SW 1271 (cell line): ENCODE measurements around the gene CUBN.

Experiments used
- DNase-seq, 2 experiments: peaks; one replicate each; lab custom pipeline; 2025; lab: John Stamatoyannopoulos, UW

The CUBN gene

DNA sequence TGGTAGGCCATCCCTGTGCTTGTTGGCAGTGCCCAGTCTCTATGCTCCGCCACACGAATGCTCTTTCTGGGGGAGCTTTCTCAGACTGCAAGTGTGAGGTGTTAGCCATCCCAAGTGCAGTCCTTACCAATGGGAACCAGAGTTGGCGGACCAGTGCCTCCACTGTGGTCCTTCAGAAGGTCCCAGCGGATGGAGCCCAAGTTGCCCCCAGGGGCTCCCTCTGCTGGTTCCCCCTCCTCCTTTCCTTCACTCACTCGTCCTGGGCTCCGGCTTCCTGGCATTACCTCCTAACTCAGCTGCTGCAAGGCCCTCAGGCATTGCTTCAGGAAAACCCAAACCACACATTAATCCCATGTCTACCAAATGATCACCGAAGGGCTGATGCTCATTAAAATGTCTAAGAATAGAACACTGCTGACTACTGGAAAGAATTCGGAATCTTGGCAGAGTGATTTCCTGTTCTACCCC lies 139.8 kb downstream of the CUBN start:
- DNase-seq = no peak

DNA sequence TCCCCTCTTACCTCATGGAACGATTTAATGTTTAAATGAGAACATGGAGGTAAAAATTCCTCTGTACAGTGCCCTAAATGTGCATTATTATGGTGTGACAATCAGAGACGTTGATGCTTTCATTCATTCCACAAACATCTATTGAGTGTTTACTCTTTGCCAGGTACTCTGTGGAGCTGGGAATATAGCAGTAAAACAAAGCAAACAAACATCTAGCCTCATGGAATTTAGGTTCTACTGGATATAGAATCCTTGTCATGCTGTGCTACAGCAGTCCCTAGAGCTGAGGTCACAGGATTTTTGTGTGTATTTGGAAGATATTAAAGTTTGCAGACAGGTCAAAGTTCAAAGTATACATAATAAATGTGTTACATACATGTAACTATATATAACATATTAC lies 140.7 kb downstream of the CUBN start:
- DNase-seq = no peak

DNA sequence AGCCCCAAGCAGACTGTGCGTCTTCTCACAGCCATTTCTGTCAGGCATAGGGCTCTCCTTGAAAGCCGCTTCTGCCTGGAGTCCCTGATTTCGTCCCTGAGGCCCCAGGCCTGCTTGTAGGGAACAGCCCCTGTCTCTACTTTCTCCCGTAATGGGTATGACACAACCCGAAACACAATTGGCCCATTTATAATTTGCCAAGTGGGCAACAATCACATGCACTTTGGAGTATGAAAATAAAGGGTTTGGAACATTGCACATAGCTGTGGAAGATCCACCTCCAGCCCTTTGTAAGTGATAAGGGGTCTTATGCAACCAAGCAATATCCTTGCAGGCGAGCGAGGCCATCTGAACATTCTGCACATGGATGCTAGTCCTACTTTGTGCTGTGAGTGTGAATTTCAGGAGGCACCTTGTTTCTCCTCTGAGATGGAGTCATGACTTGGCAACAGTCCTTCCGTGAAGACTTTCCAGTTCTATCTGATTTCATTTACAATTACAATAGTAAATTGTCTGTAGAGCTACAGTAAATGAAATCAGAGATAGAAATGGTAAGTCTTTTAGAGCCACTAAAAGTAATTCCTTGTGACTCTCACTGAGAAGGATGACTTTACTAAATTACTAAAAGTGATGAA lies 141.5 kb downstream of the CUBN start:
- no peak for DNase-seq

DNA sequence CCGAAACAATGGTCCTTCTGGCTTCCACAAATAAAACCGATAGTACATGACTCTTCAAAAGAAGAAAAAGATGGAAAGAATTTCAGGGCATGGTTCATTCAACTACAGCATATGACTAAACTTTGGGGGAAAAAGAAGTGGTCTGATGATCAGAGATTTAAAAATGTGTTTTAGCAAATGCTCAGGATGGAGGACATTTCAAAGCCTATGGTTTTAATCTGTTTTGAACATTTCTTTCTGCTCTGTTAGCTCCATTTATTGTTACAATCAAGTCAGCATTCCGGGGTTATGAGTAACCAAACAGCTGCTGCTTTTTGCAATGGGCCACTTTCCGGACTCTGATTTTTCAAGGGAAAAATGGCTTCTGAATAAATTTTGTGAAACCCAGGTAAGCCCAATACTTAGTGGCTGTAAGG lies 142.4 kb downstream of the CUBN start:
- DNase-seq = no peak

DNA sequence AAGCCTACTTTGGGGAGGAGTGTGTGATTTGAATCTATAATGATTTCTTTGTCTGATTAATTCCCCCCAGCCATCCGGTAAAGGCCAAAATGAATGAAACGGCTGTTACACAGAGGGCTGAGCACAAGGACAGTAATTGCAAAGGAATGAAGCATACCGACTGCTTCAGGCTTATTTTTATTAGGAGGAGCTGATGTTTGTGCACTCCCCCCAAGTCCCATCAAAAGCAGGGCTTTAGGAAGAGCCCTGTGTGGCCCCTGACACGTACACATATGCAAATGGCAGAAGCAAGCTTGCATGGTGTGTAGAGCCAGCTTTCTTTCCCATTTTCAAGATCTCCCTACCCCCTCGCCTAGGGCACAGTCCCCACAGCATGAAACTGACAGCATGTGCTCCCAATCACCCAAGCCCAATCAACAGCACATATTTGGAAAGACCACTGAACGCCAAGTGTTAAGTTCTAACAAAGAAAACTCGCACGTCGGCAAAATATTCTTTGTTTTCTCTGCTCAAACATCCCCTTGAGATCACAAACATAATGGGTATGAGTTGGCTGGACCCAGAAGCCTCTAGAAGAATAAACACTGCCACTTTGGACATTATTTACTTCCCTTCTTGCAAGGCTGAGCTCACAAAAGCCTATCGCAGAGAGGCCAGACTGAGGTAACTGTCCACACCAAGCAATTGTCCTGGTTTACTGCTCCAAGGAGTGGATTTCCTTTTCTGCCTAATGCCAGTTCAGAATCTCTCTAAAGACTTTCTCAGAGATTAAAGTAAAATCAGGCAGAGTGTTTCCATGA lies 143.0 kb downstream of the CUBN start:
- DNase-seq = no peak

DNA sequence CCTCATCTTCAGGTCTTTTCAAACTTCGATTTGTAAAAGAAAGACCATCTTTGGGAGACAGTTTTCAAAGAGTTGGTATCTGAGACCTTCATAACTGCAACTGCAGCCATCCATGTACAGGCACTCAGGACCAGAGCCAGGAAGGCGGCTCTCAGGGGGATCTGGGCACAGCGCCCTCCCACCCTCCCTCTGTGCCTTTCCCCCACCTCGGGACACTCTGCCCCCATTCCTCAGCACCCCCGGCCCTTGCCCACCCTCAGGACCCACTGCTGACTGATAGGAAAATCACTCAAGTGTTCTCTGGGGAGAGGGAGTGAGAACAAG lies 143.6 kb downstream of the CUBN start:
- no peak for DNase-seq

DNA sequence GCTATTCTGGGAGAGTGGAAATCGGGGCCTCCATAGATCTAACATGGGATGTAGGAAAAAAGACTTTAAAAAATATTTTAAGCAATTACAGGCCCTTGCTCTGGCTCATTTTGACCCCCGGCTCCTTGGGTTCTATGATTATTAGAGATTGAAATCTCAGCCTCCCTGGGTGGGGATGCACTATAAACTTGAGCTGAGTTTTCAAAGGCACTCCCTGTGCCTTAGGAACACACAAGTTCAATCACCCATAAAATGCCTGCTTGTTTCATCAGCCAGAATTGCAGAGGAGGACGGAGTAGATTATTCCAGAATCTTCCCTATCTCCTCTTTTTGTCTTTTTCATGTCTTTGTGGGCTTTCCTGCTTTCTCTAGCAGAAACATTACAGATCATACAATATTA lies 145.4 kb downstream of the CUBN start:
- no peak for DNase-seq

DNA sequence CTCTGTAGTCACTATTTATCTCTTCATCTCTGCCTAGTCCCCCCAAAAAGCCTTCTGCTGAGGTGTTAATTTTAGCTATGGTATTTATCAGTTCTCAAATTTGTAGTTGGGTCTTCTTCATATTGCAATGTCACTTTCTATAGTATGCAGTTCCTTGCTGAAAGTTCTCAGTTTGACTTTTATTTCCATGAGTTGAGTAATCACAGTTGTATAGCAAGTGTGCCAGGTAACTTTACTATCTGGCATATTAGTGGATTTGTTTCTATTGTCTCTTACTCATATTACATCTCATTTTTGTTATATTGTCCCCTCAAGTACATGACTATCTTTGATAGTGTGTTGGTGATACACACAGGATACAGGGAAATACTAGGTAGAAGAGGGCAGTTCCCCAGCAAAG lies 152.8 kb downstream of the CUBN start:
- no peak for DNase-seq

DNA sequence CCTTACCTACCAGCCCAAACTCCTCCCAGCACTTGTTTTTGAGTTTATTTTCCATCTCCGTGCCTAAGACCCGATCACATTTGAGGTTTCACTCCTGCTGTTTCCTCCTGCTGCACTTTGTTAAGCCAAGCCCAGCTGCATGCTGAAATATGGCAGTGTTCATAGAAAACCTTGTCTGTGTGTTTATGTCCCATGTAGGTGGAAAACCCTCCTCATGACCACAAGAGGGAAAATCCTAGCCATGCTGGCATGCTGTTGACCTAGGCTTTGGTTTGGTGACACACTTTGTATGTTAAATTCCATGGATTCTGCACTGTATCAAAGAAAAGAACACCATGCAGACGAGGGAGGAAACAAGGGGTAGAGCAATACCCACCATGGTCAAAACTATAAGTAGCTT lies 154.4 kb downstream of the CUBN start:
- DNase-seq = no peak

DNA sequence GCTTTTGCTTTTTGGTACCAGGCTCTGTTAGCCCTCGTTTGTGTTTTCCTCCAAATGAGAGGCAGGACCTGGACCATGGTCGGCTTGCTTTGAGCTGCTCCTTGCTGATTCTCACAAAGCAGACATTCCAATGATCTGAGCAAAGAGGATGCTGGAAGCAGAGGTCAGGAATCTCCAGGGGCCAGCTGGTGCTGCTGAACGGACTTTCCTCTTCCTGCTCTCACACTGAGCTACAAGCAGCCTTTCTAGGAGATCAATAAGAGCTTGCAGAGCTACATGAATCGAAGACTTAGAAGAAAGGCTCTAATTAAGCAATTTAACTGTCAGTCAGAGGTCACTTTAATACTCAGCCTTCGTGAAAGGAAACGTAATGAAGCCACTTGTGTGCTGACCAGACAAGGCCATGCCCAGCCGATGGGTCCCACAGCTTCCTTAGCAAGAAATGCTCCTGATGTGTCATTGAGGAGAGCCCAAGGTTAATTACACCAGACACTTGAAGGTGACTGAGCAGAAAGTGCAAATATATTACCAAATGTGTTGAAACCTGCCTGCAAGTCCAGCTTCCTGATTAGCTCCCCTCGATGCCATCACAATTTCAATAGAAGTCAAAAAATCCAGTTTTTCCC lies 161.1 kb downstream of the CUBN start:
- peak; percentile 2 to 81 for DNase-seq

DNA sequence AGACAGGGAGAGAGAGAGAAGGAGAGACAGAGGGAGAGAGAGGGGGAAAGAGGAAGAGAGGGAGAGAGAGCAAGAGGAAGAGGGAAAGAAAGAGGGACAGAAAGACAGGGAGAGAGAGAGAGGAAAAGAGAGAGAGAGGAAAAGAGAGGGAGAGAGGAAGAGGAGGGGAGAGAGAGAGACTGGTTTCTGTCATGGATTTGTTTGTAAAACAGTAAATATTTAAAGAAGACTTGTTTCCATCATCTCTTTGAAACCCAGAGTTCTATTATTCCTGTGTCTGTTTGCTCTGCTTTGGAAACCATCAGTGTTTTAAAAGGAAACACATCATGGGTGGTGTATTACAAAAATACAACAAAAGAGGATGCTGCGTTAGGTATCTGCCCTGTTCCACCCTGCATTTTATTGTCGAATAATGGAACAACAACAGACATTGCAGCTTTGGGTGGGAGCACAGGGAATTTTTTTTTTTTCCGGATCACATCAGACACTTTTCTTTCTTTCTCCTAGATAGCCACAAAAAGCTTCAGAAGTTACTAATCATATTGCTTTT lies 161.7 kb downstream of the CUBN start:
- DNase-seq = peak in 1 of 2 experiments; percentile 28

DNA sequence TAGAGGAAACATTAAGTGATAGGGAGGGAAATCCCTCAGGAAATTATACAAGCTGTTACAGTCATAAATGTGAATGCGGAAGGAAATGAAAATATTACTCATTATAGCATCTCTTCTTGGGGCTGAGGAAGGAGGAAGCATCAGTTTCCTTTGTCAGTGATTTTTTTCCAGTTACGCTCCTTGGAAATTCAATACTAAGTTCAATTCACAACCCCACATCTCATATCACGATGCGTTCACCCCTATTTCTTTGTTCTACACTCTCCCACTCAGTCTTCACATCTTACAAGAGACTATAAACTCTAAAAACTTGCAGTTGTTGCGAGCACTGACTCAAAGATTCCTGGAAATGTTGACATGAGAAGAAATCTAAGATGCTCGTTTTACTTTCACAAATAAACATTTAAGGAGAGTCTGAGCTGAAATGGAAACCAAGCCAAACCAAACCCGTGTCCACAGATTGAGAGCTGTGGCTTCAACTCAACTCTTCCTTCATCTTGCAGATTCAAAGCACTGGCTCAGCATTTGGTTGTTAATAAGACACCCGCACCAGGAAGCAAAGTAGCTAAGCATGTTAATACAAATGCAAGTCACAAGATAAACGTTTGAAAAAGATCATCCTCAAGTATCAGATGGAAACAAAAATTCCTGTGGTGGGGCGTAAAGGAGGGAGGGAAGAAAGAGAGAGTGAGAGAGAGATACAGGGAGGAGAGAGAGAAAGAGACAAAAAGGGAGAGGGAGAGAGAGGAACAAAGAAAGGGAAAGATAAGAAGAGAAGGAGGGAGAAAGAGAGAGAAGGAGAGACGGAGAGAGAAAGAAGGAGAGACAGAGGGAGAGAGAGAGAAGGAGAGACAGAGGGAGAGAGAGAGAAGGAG lies 162.4 kb downstream of the CUBN start:
- DNase-seq = no peak

DNA sequence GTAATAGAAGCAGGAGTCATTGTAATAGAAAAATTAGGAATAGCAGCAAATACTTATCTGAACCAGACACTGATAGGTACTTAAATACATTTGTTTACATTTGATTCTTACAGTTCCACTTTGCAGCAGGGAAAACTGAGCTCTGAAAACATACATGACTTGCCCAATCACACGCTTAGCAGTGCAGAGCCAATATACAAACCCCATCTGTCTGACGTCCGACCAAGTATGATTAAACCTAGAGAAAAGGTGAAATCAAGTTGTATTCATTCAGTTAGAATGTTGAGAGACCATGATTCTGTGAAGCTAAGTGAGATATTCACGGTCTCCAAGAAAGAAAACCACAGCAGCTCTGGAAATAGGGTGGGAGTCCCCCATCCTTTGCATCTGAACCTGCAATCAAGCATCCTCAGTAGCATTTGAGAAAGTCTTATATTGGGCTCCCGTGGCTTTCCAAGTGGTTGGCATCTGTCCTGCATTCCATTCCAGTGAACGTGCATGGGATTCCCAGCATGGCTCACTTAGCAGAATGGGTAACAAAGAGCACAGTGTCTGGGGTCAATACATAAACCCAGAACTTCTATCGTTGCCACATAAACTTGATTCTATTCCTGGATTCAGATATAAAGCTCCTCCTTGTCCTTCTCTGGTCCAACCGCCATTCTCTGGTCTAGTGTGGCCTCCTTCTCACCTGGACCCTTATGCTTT lies 163.7 kb downstream of the CUBN start:
- DNase-seq = peak; percentile 88 to 96

DNA sequence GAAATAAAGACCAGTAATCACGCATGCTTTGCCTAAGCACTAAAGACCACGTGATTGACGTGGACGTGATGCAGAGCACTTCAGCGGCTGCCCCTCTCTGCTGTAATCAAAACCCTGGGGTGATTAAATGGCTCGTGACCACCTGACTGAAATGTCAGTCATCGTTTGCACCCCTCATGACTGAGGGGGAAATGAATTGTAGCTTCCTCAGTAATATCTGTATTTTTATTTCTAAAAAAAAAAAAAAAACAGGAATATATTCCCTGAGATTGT lies 164.3 kb downstream of the CUBN start:
- DNase-seq = no peak

DNA sequence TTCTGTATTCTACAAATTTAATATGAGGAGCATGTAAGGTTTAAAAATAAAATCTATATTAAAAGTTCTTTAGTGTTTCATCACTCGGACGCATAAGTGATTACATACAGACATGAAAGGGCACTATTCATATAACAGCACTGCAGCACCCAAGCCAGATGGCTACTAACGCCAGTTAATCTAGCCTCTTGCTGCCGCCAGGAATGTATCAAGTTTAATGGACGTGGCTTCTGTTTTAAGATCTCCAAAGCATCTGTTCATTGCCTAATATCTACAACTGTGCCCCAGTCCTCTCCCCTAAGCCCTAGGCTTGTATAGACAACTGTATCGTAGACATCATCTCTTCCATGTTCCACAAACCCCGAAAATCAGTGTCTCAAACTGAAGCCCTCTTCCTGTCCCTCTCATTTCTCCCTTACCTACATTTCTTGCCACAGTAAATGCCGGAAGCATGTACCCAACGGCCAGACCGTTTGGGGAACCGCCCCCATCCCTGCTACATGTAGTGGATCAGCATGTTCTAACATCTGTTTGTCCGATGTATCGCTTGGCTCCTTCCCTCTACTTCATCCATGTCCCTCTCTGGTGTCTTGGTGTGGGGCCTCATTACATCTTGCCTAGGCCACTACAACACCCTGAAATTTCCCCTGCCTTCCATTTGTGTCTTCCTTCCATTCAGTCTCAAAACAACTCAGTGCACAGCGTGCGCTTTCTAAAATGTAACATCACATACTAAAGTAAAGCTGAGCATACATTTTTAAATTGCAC lies 164.9 kb downstream of the CUBN start:
- no peak for DNase-seq

DNA sequence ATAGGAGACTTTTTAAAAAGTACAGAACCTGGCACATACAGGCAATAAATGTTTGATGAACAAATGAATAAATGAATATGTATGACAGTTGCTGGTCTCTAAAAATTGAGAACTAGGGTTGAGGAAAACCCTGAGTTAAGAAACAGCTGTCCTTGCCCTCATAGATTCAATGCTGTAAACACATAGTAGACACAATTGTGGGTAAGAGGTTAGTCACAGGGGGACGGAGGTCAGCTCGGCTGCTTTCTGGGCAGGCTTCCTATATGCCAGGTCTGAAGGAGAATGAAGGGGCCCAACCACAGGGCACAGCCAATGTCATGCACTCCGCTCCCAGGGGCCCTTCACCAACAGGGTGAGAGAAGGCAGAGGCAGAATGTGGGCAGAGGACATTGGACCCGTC lies 169.1 kb downstream of the CUBN start:
- no peak for DNase-seq

DNA sequence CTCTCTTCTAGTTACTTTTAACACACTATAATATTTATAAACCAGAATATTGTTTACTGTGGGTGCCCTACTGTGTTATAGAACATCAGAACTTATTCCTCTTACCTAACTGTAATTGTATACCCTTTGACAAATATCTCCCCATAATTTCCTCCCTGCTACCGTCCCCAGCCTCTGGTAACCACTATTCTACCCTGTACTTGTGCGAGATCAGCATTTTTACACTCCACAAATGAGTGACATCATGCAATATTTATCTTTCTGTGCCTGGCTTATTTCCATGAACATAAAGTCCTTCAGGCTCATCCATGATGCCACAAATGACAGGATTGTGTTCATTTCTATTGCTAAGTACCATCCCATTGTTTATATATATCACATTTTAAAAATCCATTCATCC lies 172.6 kb downstream of the CUBN start:
- no peak for DNase-seq

DNA sequence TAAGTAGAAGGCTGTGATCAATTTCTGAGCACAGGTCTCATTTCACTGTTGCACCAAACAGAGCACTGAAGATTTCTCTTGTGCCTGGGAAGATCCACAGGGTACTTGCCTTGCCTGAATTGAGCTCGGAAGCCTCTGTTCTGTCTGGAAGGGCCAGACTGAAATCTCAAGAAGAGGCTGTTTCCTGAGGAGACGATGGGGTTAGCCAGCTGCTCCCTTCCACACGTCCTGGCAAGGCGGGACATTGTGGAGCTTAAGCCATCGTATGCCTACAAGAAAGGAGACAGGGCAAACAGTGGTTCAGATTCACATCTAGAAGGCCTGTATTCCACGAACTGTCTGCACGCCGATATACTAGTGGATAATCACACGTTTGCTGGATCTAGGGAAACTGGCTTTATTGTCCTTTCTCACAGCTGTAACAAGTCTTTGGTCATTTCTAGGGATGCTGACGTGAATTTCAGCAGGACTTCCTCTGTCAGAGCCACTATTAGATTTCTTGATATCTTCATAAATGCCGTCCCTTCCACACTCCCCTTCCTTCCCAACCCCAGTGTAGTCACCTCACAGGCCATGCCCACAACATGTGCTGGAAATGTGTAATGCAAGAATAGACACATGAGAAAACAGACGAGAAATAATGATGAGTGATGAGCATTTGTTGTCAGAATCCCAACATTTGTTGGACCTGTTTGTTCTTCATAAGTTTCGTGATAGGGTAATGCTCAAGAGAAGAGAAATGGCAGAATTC lies 175.2 kb downstream of the CUBN start:
- no peak for DNase-seq

DNA sequence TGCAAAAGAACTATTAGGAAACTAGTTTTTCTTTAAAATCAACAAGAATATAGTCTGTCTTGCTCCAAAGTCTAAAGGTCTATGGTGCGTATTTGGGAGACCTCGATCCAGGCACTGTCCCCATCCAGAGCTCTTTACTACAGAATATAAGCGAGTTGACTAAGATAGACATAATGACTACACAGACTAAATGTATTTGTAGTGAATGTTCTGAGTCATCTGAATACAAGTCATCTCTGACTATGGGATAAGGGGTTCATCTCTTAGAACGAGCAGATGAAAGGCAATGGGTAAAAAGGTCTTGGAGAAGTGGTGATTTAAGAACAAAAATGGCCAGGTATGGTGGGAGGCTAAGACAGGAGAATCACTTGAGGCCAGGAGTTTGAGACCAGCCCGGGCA lies 176.3 kb downstream of the CUBN start:
- DNase-seq = no peak

DNA sequence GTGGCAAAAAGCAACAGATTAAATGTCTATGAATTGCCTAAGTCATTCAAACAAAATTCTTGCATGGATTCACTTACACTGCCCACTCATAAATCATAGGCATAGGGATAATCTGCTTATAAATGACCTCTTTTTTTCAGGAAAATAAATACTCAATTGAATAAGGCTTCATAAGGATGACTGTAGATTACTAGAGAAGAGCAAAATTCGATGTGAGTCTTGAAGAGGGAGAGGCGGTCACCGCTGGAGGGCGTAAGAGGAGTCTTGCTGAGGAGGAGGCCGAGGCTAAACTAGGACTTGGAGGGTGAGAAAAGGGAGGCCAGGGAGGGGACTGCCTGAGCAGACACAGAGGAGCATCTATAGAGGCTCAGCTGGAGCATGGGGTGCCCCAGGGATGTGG lies 177.0 kb downstream of the CUBN start:
- DNase-seq = no peak
